Measurements from ENCODE around the gene FMN2. TPM values are rescaled to one million over a fixed set of nuclear protein-coding genes. Genes with fewer than 3 reads are reported as not detected.

The FMN2 gene
- total RNA-seq, 1 donor from 2014 or later = 3.5 TPM

DNA sequence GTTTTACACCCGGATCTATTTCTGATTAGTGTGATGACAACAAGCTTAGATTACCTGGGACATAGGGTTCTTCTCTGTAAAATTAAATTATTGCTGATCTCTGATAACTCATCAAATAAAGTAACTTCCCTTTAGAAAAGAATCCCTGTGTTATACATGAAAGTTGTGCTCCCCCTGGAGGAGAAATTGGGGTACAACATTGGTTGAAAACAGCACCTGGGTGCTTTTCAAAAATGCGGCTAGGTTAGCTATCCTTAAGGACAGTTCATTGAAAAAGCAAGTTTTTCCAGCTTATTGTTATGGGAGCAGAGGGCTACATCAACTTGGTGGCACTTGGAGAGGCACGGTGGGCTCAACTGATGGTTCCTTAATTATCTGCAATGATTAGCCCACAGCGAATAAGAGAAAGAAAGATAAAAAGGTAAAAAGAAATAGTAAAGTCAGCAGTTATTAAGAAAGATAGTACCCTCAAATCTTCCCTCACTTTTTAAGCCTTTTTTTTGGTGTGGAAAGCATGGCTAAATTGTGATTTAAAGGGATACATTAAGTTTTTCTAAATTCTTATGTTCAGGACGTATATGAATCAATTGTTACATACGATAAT, 97.8 kb downstream of the FMN2 start:
- Mint-ChIP-seq H3K4me1 (ENCODE audit: low read depth) (peaks cover 27% of the 10 kb centered on the region), H3K9me3 (ENCODE audit: low read depth) (no peaks in the 10 kb centered on the region), H3K4me3 (ENCODE audit: unreplicated experiment) (no peak overlapping the region), H3K36me3 (ENCODE audit: low read depth) (no peaks in the 10 kb centered on the region), H3K27ac (ENCODE audit: unreplicated experiment) (no peak overlapping the region), H3K27me3 (ENCODE audit: low read depth) (no peaks in the 10 kb centered on the region)
- peak; percentile 92 for TF ChIP-seq CTCF (IDR thresholded peaks at IDR 0.05)
- no peak for DNase-seq (ENCODE audit: low spot score)

- no peak for DNase-seq (ENCODE audit: low spot score)
- Mint-ChIP-seq H3K4me3 (ENCODE audit: unreplicated experiment) (no peak overlapping the region), H3K27me3 (ENCODE audit: low read depth) (no peaks in the 10 kb centered on the region), H3K36me3 (ENCODE audit: low read depth) (no peaks in the 10 kb centered on the region), H3K9me3 (ENCODE audit: low read depth) (no peaks in the 10 kb centered on the region), H3K4me1 (ENCODE audit: low read depth) (peaks cover 28% of the 10 kb centered on the region), H3K27ac (ENCODE audit: unreplicated experiment) (peak overlapping the region; percentile 65)
- TF ChIP-seq CTCF (IDR thresholded peaks at IDR 0.05) = peak; percentile 95
These were observed 99.3 kb downstream of the FMN2 start for GRCh38 chr1:240190881-240191401.

- H3K36me3 Mint-ChIP-seq (ENCODE audit: low read depth) = no peaks in the 10 kb centered on the region
- DNase-seq (ENCODE audit: low spot score) = no peak
- no peaks in the 10 kb centered on the region for H3K27me3 Mint-ChIP-seq (ENCODE audit: low read depth)
- H3K9me3 Mint-ChIP-seq (ENCODE audit: low read depth) = no peaks in the 10 kb centered on the region
- H3K4me1 Mint-ChIP-seq (ENCODE audit: low read depth) = peaks cover 28% of the 10 kb centered on the region
- TF ChIP-seq CTCF (IDR thresholded peaks at IDR 0.05) = no peak
- H3K4me3 Mint-ChIP-seq (ENCODE audit: unreplicated experiment) = no peak overlapping the region
- H3K27ac Mint-ChIP-seq (ENCODE audit: unreplicated experiment) = no peak overlapping the region
These were observed 101.2 kb downstream of the FMN2 start for GRCh38 chr1:240192851-240193250.

GRCh38 chr1:240193679-240194078, 102.0 kb downstream of the FMN2 start:
- H3K4me1 Mint-ChIP-seq (ENCODE audit: low read depth) = peaks cover 28% of the 10 kb centered on the region
- H3K27ac Mint-ChIP-seq (ENCODE audit: unreplicated experiment) = no peak overlapping the region
- no peaks in the 10 kb centered on the region for H3K9me3 Mint-ChIP-seq (ENCODE audit: low read depth)
- no peak for TF ChIP-seq CTCF (IDR thresholded peaks at IDR 0.05)
- no peak overlapping the region for H3K4me3 Mint-ChIP-seq (ENCODE audit: unreplicated experiment)
- no peak for DNase-seq (ENCODE audit: low spot score)
- no peaks in the 10 kb centered on the region for H3K36me3 Mint-ChIP-seq (ENCODE audit: low read depth)
- no peaks in the 10 kb centered on the region for H3K27me3 Mint-ChIP-seq (ENCODE audit: low read depth)

- TF ChIP-seq CTCF (IDR thresholded peaks at IDR 0.05) = no peak
- no peaks in the 10 kb centered on the region for H3K36me3 Mint-ChIP-seq (ENCODE audit: low read depth)
- H3K4me1 Mint-ChIP-seq (ENCODE audit: low read depth) = peaks cover 28% of the 10 kb centered on the region
- peak overlapping the region; percentile 52 for H3K27ac Mint-ChIP-seq (ENCODE audit: unreplicated experiment)
- H3K9me3 Mint-ChIP-seq (ENCODE audit: low read depth) = no peaks in the 10 kb centered on the region
- H3K27me3 Mint-ChIP-seq (ENCODE audit: low read depth) = no peaks in the 10 kb centered on the region
- H3K4me3 Mint-ChIP-seq (ENCODE audit: unreplicated experiment) = no peak overlapping the region
- no peak for DNase-seq (ENCODE audit: low spot score)
These were observed 102.4 kb downstream of the FMN2 start for GRCh38 chr1:240194120-240194519.
